Caco-2 (cell line): ENCODE data around the gene CPEB4. TPM values are rescaled to one million over a fixed set of nuclear protein-coding genes. Genes with fewer than 3 reads are reported as not detected.

Experiments
- BruUV-seq: library from RNA; stranded (reverse); fragments of 400-500 nt; replicated peaks from 2 replicates; lab custom pipeline; 2021; lab: Mats Ljungman, UMichigan
- CTCF ChIA-PET: fragments of 300-600 bp; sonication (Branson Sonifier 250); formaldehyde crosslinking; loops from one replicate; lab custom pipeline; 2022; ENCODE audit warnings: antibody characterized with exemption; lab: Charles Lee
- POLR2A ChIA-PET: fragments of 300-600 bp; sonication (Branson Sonifier 250); formaldehyde crosslinking; loops from one replicate; lab custom pipeline; 2022; ENCODE audit warnings: antibody characterized with exemption; lab: Charles Lee
- DNase-seq, 2 experiments: peaks; one replicate each; pipeline versions ENCODE4 v3.0.0 to v3.0.0-alpha.2; 2020 to 2022
- H3K27me3 ChIP-seq: replicated peaks from 2 replicates; pipeline ENCODE4 v1.6.0; 2011; ENCODE audit warnings: low read length; ENCODE audit not compliant: control insufficient read depth, insufficient read depth
- H3K36me3 ChIP-seq: 2 replicates; pipeline ENCODE4 v1.5.1; 2011; ENCODE audit warnings: low read length; ENCODE audit not compliant: control insufficient read depth, insufficient read depth
- H3K4me1 ChIP-seq: fragments of 250-450 bp; sonication (Bioruptor Pico); 2 replicates; pipeline ENCODE4 v1.5.1; 2020; ENCODE audit warnings: mild to moderate bottlenecking
- H3K4me3 ChIP-seq: 2 replicates; pipeline ENCODE4 v1.5.1; 2011; ENCODE audit warnings: low read depth, mild to moderate bottlenecking, control low read depth, low read length
- H3K9me3 ChIP-seq: fragments of 250-450 bp; sonication (Bioruptor Pico); 2 replicates; pipeline ENCODE4 v1.5.1; 2020; ENCODE audit warnings: mild to moderate bottlenecking, moderate library complexity
- H3K27ac Mint-ChIP-seq: one replicate; pipeline ENCODE4 v1.8.0; 2022; ENCODE audit warnings: mixed read lengths; ENCODE audit not compliant: unreplicated experiment
- H3K27me3 Mint-ChIP-seq: one replicate; pipeline ENCODE4 v1.8.0; 2022; ENCODE audit warnings: mixed read lengths; ENCODE audit not compliant: insufficient read depth, unreplicated experiment
- H3K36me3 Mint-ChIP-seq: one replicate; pipeline ENCODE4 v1.8.0; 2022; ENCODE audit warnings: mild to moderate bottlenecking, mixed read lengths; ENCODE audit not compliant: insufficient read depth, unreplicated experiment
- H3K4me1 Mint-ChIP-seq: one replicate; pipeline ENCODE4 v1.8.0; 2022; ENCODE audit warnings: low read depth, mixed read lengths; ENCODE audit not compliant: unreplicated experiment
- H3K4me3 Mint-ChIP-seq: one replicate; pipeline ENCODE4 v1.8.0; 2022; ENCODE audit warnings: mild to moderate bottlenecking, moderate library complexity, mixed read lengths; ENCODE audit not compliant: unreplicated experiment
- H3K9me3 Mint-ChIP-seq: one replicate; pipeline ENCODE4 v1.8.0; 2022; ENCODE audit warnings: mixed read lengths; ENCODE audit not compliant: unreplicated experiment
- intact Hi-C: fragments of 100-400 bp; cut with micrococcal nuclease; formaldehyde crosslinking; loops from one replicate; pipeline ENCODE4 v1.10.0; 2022; ENCODE audit not compliant: unreplicated experiment
- total RNA-seq: library from RNA; stranded (reverse); gene quantifications from 2 replicates; pipeline ENCODE4 v1.2.3, GENCODE V29; 2022
- TF ChIP-seq, protein P1 (sequence below), 2 experiments: fragments of 200-600 bp in 1 of 2; IDR thresholded peaks; 1 replicate in 1 of 2; 2 replicates in 1 of 2; pipeline versions ENCODE4 v1.5.1 to v1.8.0; 2011 to 2022; ENCODE audit warnings: antibody characterized with exemption in 1 of 2, control low read depth in 1 of 2, inconsistent platforms in 1 of 2, low read depth in 1 of 2, low read length in 1 of 2, mild to moderate bottlenecking in 1 of 2, moderate library complexity in 1 of 2; ENCODE audit not compliant: insufficient read depth in 1 of 2, severe bottlenecking in 1 of 2, unreplicated experiment in 1 of 2

CPEB4 gene
- total RNA-seq, 1 experiment from 2014 or later, result 25.1 TPM

- H3K27ac Mint-ChIP-seq, result no peak overlapping the region
- BruUV-seq, result no TSS peak
Measured at GRCh38 chr5:173883347-173883924, 4.7 kb upstream of the CPEB4 start.

GRCh38 chr5:173884402-173885053, 3.6 kb upstream of the CPEB4 start:
- Histone ChIP-seq H3K9me3 (no peaks in the 10 kb centered on the region), H3K4me1 (peaks cover 26% of the 10 kb centered on the region), H3K36me3 (no peaks in the 10 kb centered on the region), H3K27me3 (no peaks in the 10 kb centered on the region), H3K4me3 (no peak overlapping the region)
- Mint-ChIP-seq H3K36me3 (peaks cover 9% of the 10 kb centered on the region), H3K27me3 (no peaks in the 10 kb centered on the region), H3K4me3 (no peak overlapping the region), H3K9me3 (peaks cover 10% of the 10 kb centered on the region), H3K4me1 (peaks cover 43% of the 10 kb centered on the region), H3K27ac (no peak overlapping the region)
- no TSS peak for BruUV-seq
- DNase-seq, result peak in 1 of 2 experiments; percentile 56
- TF ChIP-seq, protein P1, sequence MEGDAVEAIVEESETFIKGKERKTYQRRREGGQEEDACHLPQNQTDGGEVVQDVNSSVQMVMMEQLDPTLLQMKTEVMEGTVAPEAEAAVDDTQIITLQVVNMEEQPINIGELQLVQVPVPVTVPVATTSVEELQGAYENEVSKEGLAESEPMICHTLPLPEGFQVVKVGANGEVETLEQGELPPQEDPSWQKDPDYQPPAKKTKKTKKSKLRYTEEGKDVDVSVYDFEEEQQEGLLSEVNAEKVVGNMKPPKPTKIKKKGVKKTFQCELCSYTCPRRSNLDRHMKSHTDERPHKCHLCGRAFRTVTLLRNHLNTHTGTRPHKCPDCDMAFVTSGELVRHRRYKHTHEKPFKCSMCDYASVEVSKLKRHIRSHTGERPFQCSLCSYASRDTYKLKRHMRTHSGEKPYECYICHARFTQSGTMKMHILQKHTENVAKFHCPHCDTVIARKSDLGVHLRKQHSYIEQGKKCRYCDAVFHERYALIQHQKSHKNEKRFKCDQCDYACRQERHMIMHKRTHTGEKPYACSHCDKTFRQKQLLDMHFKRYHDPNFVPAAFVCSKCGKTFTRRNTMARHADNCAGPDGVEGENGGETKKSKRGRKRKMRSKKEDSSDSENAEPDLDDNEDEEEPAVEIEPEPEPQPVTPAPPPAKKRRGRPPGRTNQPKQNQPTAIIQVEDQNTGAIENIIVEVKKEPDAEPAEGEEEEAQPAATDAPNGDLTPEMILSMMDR (IDR thresholded peaks at IDR 0.05; ENCODE audit: insufficient read depth in 1 of 2, low read depth in 1 of 2, low read length in 1 of 2, severe bottlenecking in 1 of 2, unreplicated experiment in 1 of 2), result no peak
- ChIA-PET CTCF (interaction anchor here (0.7 to 1.2 kb wide), 2 partner anchors 16 to 257 kb away, joined by 3 read pairs; no protein-coding TSS in a partner anchor), POLR2A (interaction anchor here (0.6 to 1.5 kb wide), 3 partner anchors 16 to 604 kb away, joined by 3 to 5 read pairs (median 4); no protein-coding TSS in a partner anchor)
- intact Hi-C loops, result loop anchor here (1.0 kb wide), 5 partner anchors 12 to 265 kb away; no protein-coding TSS in a partner anchor

More at GRCh38 chr5:173883347-173883924, 4.7 kb upstream of the CPEB4 start:
- H3K4me3 Mint-ChIP-seq, result no peak overlapping the region
- DNase-seq, result no peak
- Histone ChIP-seq H3K27me3 (no peaks in the 10 kb centered on the region), H3K4me3 (no peak overlapping the region), H3K36me3 (no peaks in the 10 kb centered on the region), H3K9me3 (no peaks in the 10 kb centered on the region), H3K4me1 (peaks cover 26% of the 10 kb centered on the region)
- H3K4me1 Mint-ChIP-seq, result peaks cover 43% of the 10 kb centered on the region
- intact Hi-C loops, result no loop called here
- TF ChIP-seq, protein P1 (IDR thresholded peaks at IDR 0.05; ENCODE audit: insufficient read depth in 1 of 2, low read depth in 1 of 2, low read length in 1 of 2, severe bottlenecking in 1 of 2, unreplicated experiment in 1 of 2), result no peak
- POLR2A ChIA-PET, result no interaction called here
- CTCF ChIA-PET, result no interaction called here
- H3K36me3 Mint-ChIP-seq, result peaks cover 8% of the 10 kb centered on the region
- peaks cover 10% of the 10 kb centered on the region for H3K9me3 Mint-ChIP-seq
- no peaks in the 10 kb centered on the region for H3K27me3 Mint-ChIP-seq

- H3K36me3 Mint-ChIP-seq, result peaks cover 9% of the 10 kb centered on the region
- H3K9me3 Mint-ChIP-seq, result peaks cover 10% of the 10 kb centered on the region
- Histone ChIP-seq H3K27me3 (no peaks in the 10 kb centered on the region), H3K4me3 (no peak overlapping the region), H3K36me3 (no peaks in the 10 kb centered on the region), H3K4me1 (peaks cover 26% of the 10 kb centered on the region), H3K9me3 (no peaks in the 10 kb centered on the region)
- DNase-seq, result no peak
- intact Hi-C loops, result loop anchor here (1.0 kb wide), 5 partner anchors 13 to 266 kb away; no protein-coding TSS in a partner anchor
- POLR2A ChIA-PET, result interaction anchor here (0.6 to 1.5 kb wide), 5 partner anchors 17 to 604 kb away, joined by 3 to 5 read pairs (median 3); partner anchors contain the start of gene BOD1
- CTCF ChIA-PET, result interaction anchor here (0.6 to 1.5 kb wide), 7 partner anchors 17 to 269 kb away, joined by 3 to 6 read pairs (median 4); partner anchors contain the start of gene BOD1
- H3K27ac Mint-ChIP-seq, result peak overlapping the region; percentile 75
- H3K27me3 Mint-ChIP-seq, result no peaks in the 10 kb centered on the region
- TF ChIP-seq, protein P1 (IDR thresholded peaks at IDR 0.05; ENCODE audit: insufficient read depth in 1 of 2, low read depth in 1 of 2, low read length in 1 of 2, severe bottlenecking in 1 of 2, unreplicated experiment in 1 of 2), result no peak
- BruUV-seq, result TSS peak; percentile 28
- peak overlapping the region; percentile 38 for H3K4me3 Mint-ChIP-seq
- H3K4me1 Mint-ChIP-seq, result peaks cover 43% of the 10 kb centered on the region
Measured at GRCh38 chr5:173885054-173885443, 3.1 kb upstream of the CPEB4 start.
